Neural cell (in vitro differentiated cells): Measurements from ENCODE around the gene DUSP19. TPM values are rescaled to one million over a fixed set of nuclear protein-coding genes. Genes with fewer than 3 reads are reported as not detected.

Experiments
- H2AFZ ChIP-seq: fragments of 200-600, 300-800 bp; sonication (generic), shearing (Covaris generic); 2 replicates; pipeline ENCODE4 v1.6.0; 2014; ENCODE audit warnings: low read depth, mild to moderate bottlenecking, antibody characterized with exemption, low read length, moderate library complexity
- H3F3A ChIP-seq: fragments of 200-600 bp; shearing (Covaris generic); 2 replicates; pipeline ENCODE4 v1.6.1; 2016; ENCODE audit warnings: mild to moderate bottlenecking, moderate library complexity, mixed read lengths, antibody characterized with exemption, low read length; ENCODE audit not compliant: insufficient read depth, poor library complexity, severe bottlenecking
- H3K27ac ChIP-seq: fragments of 200-600, 300-800 bp; sonication (generic), shearing (Covaris generic); 2 replicates; pipeline ENCODE4 v1.5.1; 2014; ENCODE audit warnings: mild to moderate bottlenecking, low read length, moderate library complexity
- H3K27me3 ChIP-seq: fragments of 300-800, 200-600 bp; sonication (generic), shearing (Covaris generic); 2 replicates; pipeline ENCODE4 v1.6.0; 2014; ENCODE audit warnings: mild to moderate bottlenecking, low read depth, low read length, moderate library complexity; ENCODE audit not compliant: insufficient read depth
- H3K36me3 ChIP-seq: fragments of 300-800, 200-600 bp; sonication (generic), shearing (Covaris generic); 2 replicates; pipeline ENCODE4 v1.5.1; 2014; ENCODE audit warnings: mild to moderate bottlenecking, antibody characterized with exemption, low read length, moderate library complexity; ENCODE audit not compliant: insufficient read depth
- H3K4me2 ChIP-seq: fragments of 300-800, 200-600 bp; sonication (generic), shearing (Covaris generic); 2 replicates; pipeline ENCODE4 v1.6.0; 2014; ENCODE audit warnings: mild to moderate bottlenecking, low read length
- H3K4me3 ChIP-seq: fragments of 300-800, 200-600 bp; sonication (generic), shearing (Covaris generic); 2 replicates; pipeline ENCODE4 v1.5.1; 2014; ENCODE audit warnings: mild to moderate bottlenecking, low read length, moderate library complexity
- H3K79me2 ChIP-seq: fragments of 200-600 bp; shearing (Covaris generic); replicated peaks from 2 replicates; pipeline ENCODE4 v1.6.0; 2014; ENCODE audit warnings: mild to moderate bottlenecking, low read length, moderate library complexity; ENCODE audit not compliant: insufficient read depth
- H3K9ac ChIP-seq: fragments of 300-800, 200-600 bp; sonication (generic), shearing (Covaris generic); 2 replicates; pipeline ENCODE4 v1.6.1; 2016; ENCODE audit warnings: mild to moderate bottlenecking, low read length, mixed read lengths
- H3K9me2 ChIP-seq: fragments of 200-600 bp; shearing (Covaris generic); 2 replicates; pipeline ENCODE4 v1.6.1; 2016; ENCODE audit warnings: mild to moderate bottlenecking, low read length, mixed read lengths; ENCODE audit not compliant: insufficient read depth
- H3K9me3 ChIP-seq: fragments of 200-600, 300-800 bp; sonication (generic), shearing (Covaris generic); 2 replicates; pipeline ENCODE4 v1.6.1; 2016; ENCODE audit warnings: mild to moderate bottlenecking, mixed run types, low read length, moderate library complexity, mixed read lengths
- H4K20me1 ChIP-seq: fragments of 200-600 bp; shearing (Covaris generic); 2 replicates; pipeline ENCODE4 v1.6.1; 2016; ENCODE audit warnings: mild to moderate bottlenecking, mixed run types; ENCODE audit not compliant: insufficient read depth
- EP300 ChIP-seq: fragments of 450-650 bp; conservative IDR thresholded peaks from 2 replicates; pipeline ENCODE4 v1.6.1; 2014; ENCODE audit warnings: antibody characterized with exemption, mild to moderate bottlenecking, moderate library complexity; ENCODE audit not compliant: poor library complexity, severe bottlenecking
- EZH2 ChIP-seq: fragments of 200-600, 300-800 bp; shearing (Covaris generic), sonication (generic); IDR thresholded peaks from 2 replicates; pipeline ENCODE4 v1.6.1; 2014; ENCODE audit warnings: antibody characterized with exemption, low read length, borderline replicate concordance, mild to moderate bottlenecking; ENCODE audit not compliant: insufficient read depth, poor library complexity, severe bottlenecking
- MXI1 ChIP-seq: fragments of 450-650 bp; conservative IDR thresholded peaks from 2 replicates; pipeline ENCODE4 v1.6.1; 2014; ENCODE audit warnings: antibody characterized with exemption, mild to moderate bottlenecking; ENCODE audit not compliant: poor library complexity, severe bottlenecking
- POLR2AphosphoS5 ChIP-seq: IDR thresholded peaks from 2 replicates; pipeline ENCODE4 v1.6.1; 2012
- RAD21 ChIP-seq: fragments of 450-650 bp; conservative IDR thresholded peaks from 2 replicates; pipeline ENCODE4 v1.6.1; 2014; ENCODE audit warnings: antibody characterized with exemption, mild to moderate bottlenecking, moderate library complexity
- SMC3 ChIP-seq: fragments of 450-650 bp; conservative IDR thresholded peaks from 2 replicates; pipeline ENCODE4 v1.6.1; 2014; ENCODE audit warnings: antibody characterized with exemption, mild to moderate bottlenecking, moderate library complexity; ENCODE audit not compliant: poor library complexity
- TAF1 ChIP-seq: IDR thresholded peaks from 2 replicates; pipeline ENCODE4 v1.6.1; 2012; ENCODE audit warnings: low read depth
- polyA minus RNA-seq: library from RNA; depleted of rRNA, polyadenylated mRNA; stranded (reverse); fragments of >200 nt; gene quantifications from 2 replicates; pipeline ENCODE4 v1.2.3, GENCODE V29; 2014
- polyA plus RNA-seq: library from polyadenylated mRNA; depleted of rRNA; stranded (reverse); fragments of >200 nt; gene quantifications from 2 replicates; pipeline ENCODE4 v1.2.3, GENCODE V29; 2014
- TF ChIP-seq, protein P1 (sequence below): IDR thresholded peaks from 2 replicates; pipeline ENCODE4 v1.6.1; 2012; ENCODE audit warnings: borderline replicate concordance
- TF ChIP-seq, protein P2 (sequence below): fragments of 450-650 bp; IDR thresholded peaks from 2 replicates; pipeline ENCODE4 v1.5.1; 2014; ENCODE audit warnings: antibody characterized with exemption, mild to moderate bottlenecking, moderate library complexity; ENCODE audit not compliant: poor library complexity, severe bottlenecking

The DUSP19 gene, protein sequence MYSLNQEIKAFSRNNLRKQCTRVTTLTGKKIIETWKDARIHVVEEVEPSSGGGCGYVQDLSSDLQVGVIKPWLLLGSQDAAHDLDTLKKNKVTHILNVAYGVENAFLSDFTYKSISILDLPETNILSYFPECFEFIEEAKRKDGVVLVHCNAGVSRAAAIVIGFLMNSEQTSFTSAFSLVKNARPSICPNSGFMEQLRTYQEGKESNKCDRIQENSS
- polyA plus RNA-seq (5.6 and 7.7 TPM in 2 replicates), polyA minus RNA-seq (7.5 and 8.1 TPM in 2 replicates)

DNA sequence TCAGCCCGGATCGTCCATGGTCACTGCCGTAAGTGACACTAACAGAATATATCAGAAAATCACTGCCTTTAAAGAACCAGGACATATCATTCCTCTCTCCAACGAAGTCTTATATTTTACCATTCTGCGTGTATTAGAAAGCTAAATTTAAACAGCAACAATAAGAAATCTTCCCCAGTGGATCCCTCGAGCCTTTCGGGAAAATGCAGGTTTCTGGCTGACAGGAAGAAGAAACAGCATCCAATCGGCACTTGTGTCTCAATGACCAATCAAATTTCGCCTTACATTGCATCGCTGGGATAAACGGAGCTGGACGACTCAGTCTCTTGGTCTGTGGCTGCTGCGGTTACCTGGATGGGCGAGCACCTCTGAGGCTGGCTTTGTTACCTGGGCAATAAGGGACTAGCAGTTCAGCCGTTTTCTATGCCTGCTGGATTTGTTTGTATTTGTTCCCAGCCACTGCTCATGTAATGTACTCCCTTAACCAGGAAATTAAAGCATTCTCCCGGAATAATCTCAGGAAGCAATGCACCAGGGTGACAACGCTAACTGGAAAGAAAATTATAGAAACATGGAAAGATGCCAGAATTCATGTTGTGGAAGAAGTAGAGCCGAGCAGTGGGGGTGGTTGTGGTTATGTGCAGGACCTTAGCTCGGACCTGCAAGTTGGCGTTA is at the start of gene DUSP19:
Gene DUSP19, plus strand, starts transcription at position 284 of the 675 bp plus-strand sequence. Its CDS starts 187 bp downstream, at position 471.
- H3K27ac ChIP-seq, result peak within 1 kb of the TSS; percentile 80

DNA sequence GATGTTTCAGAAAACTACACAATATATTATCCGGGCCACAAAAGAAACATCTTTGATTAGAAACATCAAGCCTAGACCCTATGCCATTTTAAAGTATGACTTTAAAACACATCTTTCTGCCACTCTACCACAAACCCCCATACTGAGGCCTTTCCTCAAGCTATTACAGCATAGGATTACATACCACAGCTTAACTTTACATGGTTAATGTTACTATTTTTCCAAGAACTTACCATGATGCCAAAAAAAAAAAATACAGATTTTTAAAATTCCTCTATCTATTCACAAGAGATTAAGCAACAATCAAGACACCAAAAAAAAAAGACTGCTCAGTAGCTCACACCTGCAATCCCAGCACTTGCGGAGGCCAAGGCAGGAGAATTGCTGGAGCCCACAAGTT is 49.3 kb upstream of the DUSP19 start:
- H3K4me2 ChIP-seq, result no peak overlapping the region
- no peaks in the 10 kb centered on the region for H4K20me1 ChIP-seq
- H3K9ac ChIP-seq, result no peak overlapping the region
- no peaks in the 10 kb centered on the region for H3F3A ChIP-seq
- no peaks in the 10 kb centered on the region for H3K36me3 ChIP-seq
- no peak overlapping the region for H2AFZ ChIP-seq
- H3K9me2 ChIP-seq, result no peaks in the 10 kb centered on the region
- no peaks in the 10 kb centered on the region for H3K9me3 ChIP-seq
- no peak overlapping the region for H3K4me3 ChIP-seq
- no peak overlapping the region for H3K27ac ChIP-seq
- no peaks in the 10 kb centered on the region for H3K27me3 ChIP-seq
- peaks cover 98% of the 10 kb centered on the region for H3K79me2 ChIP-seq
- TF ChIP-seq RAD21 (no peak), EZH2 (no peak), POLR2AphosphoS5 (no peak), EP300 (no peak), MXI1 (no peak), SMC3 (no peak)
- TF ChIP-seq, protein P1, sequence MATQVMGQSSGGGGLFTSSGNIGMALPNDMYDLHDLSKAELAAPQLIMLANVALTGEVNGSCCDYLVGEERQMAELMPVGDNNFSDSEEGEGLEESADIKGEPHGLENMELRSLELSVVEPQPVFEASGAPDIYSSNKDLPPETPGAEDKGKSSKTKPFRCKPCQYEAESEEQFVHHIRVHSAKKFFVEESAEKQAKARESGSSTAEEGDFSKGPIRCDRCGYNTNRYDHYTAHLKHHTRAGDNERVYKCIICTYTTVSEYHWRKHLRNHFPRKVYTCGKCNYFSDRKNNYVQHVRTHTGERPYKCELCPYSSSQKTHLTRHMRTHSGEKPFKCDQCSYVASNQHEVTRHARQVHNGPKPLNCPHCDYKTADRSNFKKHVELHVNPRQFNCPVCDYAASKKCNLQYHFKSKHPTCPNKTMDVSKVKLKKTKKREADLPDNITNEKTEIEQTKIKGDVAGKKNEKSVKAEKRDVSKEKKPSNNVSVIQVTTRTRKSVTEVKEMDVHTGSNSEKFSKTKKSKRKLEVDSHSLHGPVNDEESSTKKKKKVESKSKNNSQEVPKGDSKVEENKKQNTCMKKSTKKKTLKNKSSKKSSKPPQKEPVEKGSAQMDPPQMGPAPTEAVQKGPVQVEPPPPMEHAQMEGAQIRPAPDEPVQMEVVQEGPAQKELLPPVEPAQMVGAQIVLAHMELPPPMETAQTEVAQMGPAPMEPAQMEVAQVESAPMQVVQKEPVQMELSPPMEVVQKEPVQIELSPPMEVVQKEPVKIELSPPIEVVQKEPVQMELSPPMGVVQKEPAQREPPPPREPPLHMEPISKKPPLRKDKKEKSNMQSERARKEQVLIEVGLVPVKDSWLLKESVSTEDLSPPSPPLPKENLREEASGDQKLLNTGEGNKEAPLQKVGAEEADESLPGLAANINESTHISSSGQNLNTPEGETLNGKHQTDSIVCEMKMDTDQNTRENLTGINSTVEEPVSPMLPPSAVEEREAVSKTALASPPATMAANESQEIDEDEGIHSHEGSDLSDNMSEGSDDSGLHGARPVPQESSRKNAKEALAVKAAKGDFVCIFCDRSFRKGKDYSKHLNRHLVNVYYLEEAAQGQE, result no peak
- TF ChIP-seq, protein P2, sequence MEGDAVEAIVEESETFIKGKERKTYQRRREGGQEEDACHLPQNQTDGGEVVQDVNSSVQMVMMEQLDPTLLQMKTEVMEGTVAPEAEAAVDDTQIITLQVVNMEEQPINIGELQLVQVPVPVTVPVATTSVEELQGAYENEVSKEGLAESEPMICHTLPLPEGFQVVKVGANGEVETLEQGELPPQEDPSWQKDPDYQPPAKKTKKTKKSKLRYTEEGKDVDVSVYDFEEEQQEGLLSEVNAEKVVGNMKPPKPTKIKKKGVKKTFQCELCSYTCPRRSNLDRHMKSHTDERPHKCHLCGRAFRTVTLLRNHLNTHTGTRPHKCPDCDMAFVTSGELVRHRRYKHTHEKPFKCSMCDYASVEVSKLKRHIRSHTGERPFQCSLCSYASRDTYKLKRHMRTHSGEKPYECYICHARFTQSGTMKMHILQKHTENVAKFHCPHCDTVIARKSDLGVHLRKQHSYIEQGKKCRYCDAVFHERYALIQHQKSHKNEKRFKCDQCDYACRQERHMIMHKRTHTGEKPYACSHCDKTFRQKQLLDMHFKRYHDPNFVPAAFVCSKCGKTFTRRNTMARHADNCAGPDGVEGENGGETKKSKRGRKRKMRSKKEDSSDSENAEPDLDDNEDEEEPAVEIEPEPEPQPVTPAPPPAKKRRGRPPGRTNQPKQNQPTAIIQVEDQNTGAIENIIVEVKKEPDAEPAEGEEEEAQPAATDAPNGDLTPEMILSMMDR, result no peak

More for the DNA sequence above, at the start of gene DUSP19:
- H3K9me2 ChIP-seq, result no peaks in the 10 kb centered on the region
- peak within 1 kb of the TSS; percentile 71 for H3K4me3 ChIP-seq
- H2AFZ ChIP-seq, result peak within 1 kb of the TSS; percentile 96
- peaks cover 4% of the 10 kb centered on the region for H3K27me3 ChIP-seq
- H3F3A ChIP-seq, result no peaks in the 10 kb centered on the region
- H3K79me2 ChIP-seq, result no peaks in the 10 kb centered on the region
- H3K9me3 ChIP-seq, result no peaks in the 10 kb centered on the region
- no peaks in the 10 kb centered on the region for H4K20me1 ChIP-seq
- H3K9ac ChIP-seq, result peak within 1 kb of the TSS; percentile 74
- peak within 1 kb of the TSS; percentile 65 for H3K4me2 ChIP-seq
- TF ChIP-seq SMC3 (peak; percentile 43), RAD21 (no peak), POLR2AphosphoS5 (peak; percentile 89), MXI1 (peak; percentile 50), EP300 (peak; percentile 49), TAF1 (peak; percentile 95), EZH2 (no peak)
- TF ChIP-seq, protein P2, result peak; percentile 17
- TF ChIP-seq, protein P1, result peak; percentile 95
- no peaks in the 10 kb centered on the region for H3K36me3 ChIP-seq
